ENCODE measurements around the gene PDCD1LG2. TPM values are rescaled to one million over a fixed set of nuclear protein-coding genes. Genes with fewer than 3 reads are reported as not detected.

The PDCD1LG2 gene
- total and polyA plus RNA-seq, 2 of the 8 experiments (the other 6 are each of a cell fraction or from before 2014, with no cell fraction given), result not detected

- Histone ChIP-seq H3K4ac (replicated peaks; ENCODE audit: insufficient read length, low read depth, low read length) (no peak overlapping the region), H3K4me1 (replicated peaks in 1 of 4; ENCODE audit: control insufficient read depth in 3 of 4, insufficient read depth in 4 of 4, low read length in 3 of 4) (peaks cover under 1 to 6% (median 3%) of the 10 kb centered on the region in 4 experiments; a peak in 4 of 7 replicates), H3K27ac (ENCODE audit: low read depth, low read length) (no peak overlapping the region), H3K56ac (replicated peaks; ENCODE audit: insufficient read length, low read depth, low read length) (no peak overlapping the region), H3K18ac (ENCODE audit: extremely low read depth, low read length) (no peak overlapping the region), H2AK5ac (ENCODE audit: low read depth, low read length) (no peak overlapping the region), H2BK20ac (ENCODE audit: low read length) (no peak overlapping the region), H3K4me2 (ENCODE audit: insufficient read depth in 1 of 2, low read depth in 2 of 2, low read length in 2 of 2) (no peak overlapping the region), H3K4me3 (ENCODE audit: extremely low read depth in 1 of 4, insufficient read depth in 2 of 4, low read depth in 3 of 4, low read length in 4 of 4) (no peak overlapping the region), H2BK15ac (ENCODE audit: low read length) (no peak overlapping the region), H3K23ac (ENCODE audit: insufficient read length) (no peak overlapping the region), H3K36me3 (ENCODE audit: control insufficient read depth in 2 of 4, insufficient read depth in 4 of 4, low read length in 3 of 4) (no peaks in the 10 kb centered on the region), H2BK12ac (ENCODE audit: low read depth, low read length) (no peak overlapping the region), H3K79me2 (ENCODE audit: control insufficient read depth in 1 of 2, insufficient read depth in 2 of 2, low read length in 2 of 2) (no peaks in the 10 kb centered on the region), H2BK5ac (ENCODE audit: low read depth, low read length) (no peak overlapping the region), H4K8ac (ENCODE audit: extremely low read depth, insufficient read depth, low read length) (no peak overlapping the region), H3K14ac (ENCODE audit: insufficient read length) (no peak overlapping the region), H3K79me1 (ENCODE audit: low read depth, low read length) (no peaks in the 10 kb centered on the region), H4K20me1 (replicated peaks in 1 of 2; ENCODE audit: control insufficient read depth in 1 of 2, insufficient read depth in 2 of 2, low read length in 2 of 2) (no peaks in the 10 kb centered on the region), H3K27me3 (replicated peaks in 1 of 4; ENCODE audit: control insufficient read depth in 3 of 4, extremely low read depth in 1 of 4, insufficient read depth in 3 of 4, low read length in 3 of 4) (no peaks in the 10 kb centered on the region), H4K91ac (replicated peaks; ENCODE audit: insufficient read length, low read length) (no peak overlapping the region), H2AFZ (ENCODE audit: low read length) (no peak overlapping the region), H4K5ac (ENCODE audit: insufficient read length, low read depth, low read length) (no peak overlapping the region), H3K23me2 (ENCODE audit: low read depth, low read length) (no peaks in the 10 kb centered on the region), H2BK120ac (replicated peaks; ENCODE audit: low read depth, low read length) (no peak overlapping the region), H3K9me3 (ENCODE audit: insufficient read depth in 2 of 2, low read depth in 1 of 2, low read length in 1 of 2) (no peaks in the 10 kb centered on the region), H3K9ac (replicated peaks in 1 of 4; ENCODE audit: extremely low read depth in 1 of 4, low read depth in 3 of 4, low read length in 3 of 4) (no peak overlapping the region)
- WGBS, 2 experiments (ENCODE audit: extremely low coverage in 1 of 2, insufficient coverage in 1 of 2, insufficient read length in 1 of 2, insufficient replicate concordance in 2 of 2, low coverage in 1 of 2, low lambda C conversion rate in 2 of 2, missing lambda C conversion rate in 1 of 2), result 94% methylated on average over 4 of the region's 4 CpGs; no CpG with 5 or more reads in 1 of the 2 experiments
- FAIRE-seq, result no peak
- TF ChIP-seq BCL11A (IDR thresholded peaks at IDR 0.05; ENCODE audit: low read depth in 2 of 2, low read length in 2 of 2) (no peak), KDM1A (IDR thresholded peaks at IDR 0.05; ENCODE audit: borderline replicate concordance, low read length) (no peak), SP1 (IDR thresholded peaks at IDR 0.05; ENCODE audit: low read depth, low read length) (no peak), SIRT6 (IDR thresholded peaks at IDR 0.05; ENCODE audit: low read length) (no peak), CEBPB (IDR thresholded peaks at IDR 0.05; ENCODE audit: low read depth, low read length) (no peak), ATF2 (IDR thresholded peaks at IDR 0.05; ENCODE audit: low read length) (no peak), ZNF274 (IDR thresholded peaks at IDR 0.05; ENCODE audit: borderline replicate concordance, extremely low read depth, low read length) (no peak), FOSL1 (IDR thresholded peaks at IDR 0.05; ENCODE audit: insufficient read depth, low read depth, low read length) (no peak), HDAC6 (IDR thresholded peaks at IDR 0.05; ENCODE audit: low read depth, low read length) (no peak), RNF2 (IDR thresholded peaks at IDR 0.05; ENCODE audit: borderline replicate concordance, low read depth, low read length, missing control alignments, poor library complexity, severe bottlenecking) (no peak), JUND (IDR thresholded peaks at IDR 0.05; ENCODE audit: low read length) (no peak)
- ChIA-PET CTCF (ENCODE audit: partially characterized antibody) (interaction anchor here (1.1 to 1.5 kb wide), 2 partner anchors 13 to 66 kb away, joined by 3 to 5 read pairs; no protein-coding TSS in a partner anchor), POLR2A (ENCODE audit: partially characterized antibody) (no interaction called here)
- no peak for DNase-seq (ENCODE audit: low read depth in 1 of 2, low spot score in 2 of 2)
Measured at GRCh38 chr9:5524090-5524489, 13.8 kb downstream of the PDCD1LG2 start.
